H9 (cell line): ENCODE results near the gene PTTG1IP. TPM values are rescaled to one million over a fixed set of nuclear protein-coding genes. Genes with fewer than 3 reads are reported as not detected.

Experiments used
- DNase-seq: peaks from one replicate; pipeline ENCODE4 v3.0.0-alpha.2; 2017
- H2AFZ ChIP-seq: one replicate; pipeline ENCODE4 v1.6.1; 2013; ENCODE audit warnings: mild to moderate bottlenecking, low read length, control low read depth, moderate library complexity
- H2AK5ac ChIP-seq: 2 replicates; pipeline ENCODE4 v1.6.1; 2013; ENCODE audit warnings: low read length, control low read depth, mixed read lengths; ENCODE audit not compliant: insufficient read length
- H2BK120ac ChIP-seq: one replicate; pipeline ENCODE4 v1.6.1; 2013; ENCODE audit warnings: low read depth, mild to moderate bottlenecking, low read length, control low read depth, inconsistent platforms; ENCODE audit not compliant: poor library complexity, severe bottlenecking
- H2BK12ac ChIP-seq: 2 replicates; pipeline ENCODE4 v1.6.1; 2013; ENCODE audit warnings: low read length, control low read depth, mixed read lengths, low read depth; ENCODE audit not compliant: insufficient read length
- H2BK15ac ChIP-seq: 2 replicates; pipeline ENCODE4 v1.6.1; 2013; ENCODE audit warnings: low read depth, low read length, control low read depth
- H2BK20ac ChIP-seq: one replicate; pipeline ENCODE4 v1.6.1; 2013; ENCODE audit warnings: low read depth, mild to moderate bottlenecking, low read length, control low read depth, inconsistent platforms; ENCODE audit not compliant: poor library complexity, severe bottlenecking
- H2BK5ac ChIP-seq: 2 replicates; pipeline ENCODE4 v1.6.1; 2013; ENCODE audit warnings: low read length, control low read depth, mixed read lengths; ENCODE audit not compliant: insufficient read length
- H3K14ac ChIP-seq: 2 replicates; pipeline ENCODE4 v1.6.1; 2013; ENCODE audit warnings: low read length, control low read depth; ENCODE audit not compliant: insufficient read depth
- H3K18ac ChIP-seq: 2 replicates; pipeline ENCODE4 v1.6.1; 2013; ENCODE audit warnings: low read depth, mild to moderate bottlenecking, mixed read lengths, low read length, control low read depth; ENCODE audit not compliant: insufficient read length
- H3K23ac ChIP-seq: 2 replicates; pipeline ENCODE4 v1.6.1; 2013; ENCODE audit warnings: low read length, control low read depth, mixed read lengths, low read depth; ENCODE audit not compliant: insufficient read length
- H3K23me2 ChIP-seq: 2 replicates; pipeline ENCODE4 v1.6.1; 2013; ENCODE audit warnings: low read depth, mild to moderate bottlenecking, mixed read lengths, low read length, control low read depth; ENCODE audit not compliant: insufficient read length, poor library complexity, severe bottlenecking
- H3K27ac ChIP-seq: 2 replicates; pipeline ENCODE4 v1.5.1; 2013; ENCODE audit warnings: low read length, control low read depth, mixed read lengths, low read depth; ENCODE audit not compliant: insufficient read length
- H3K27me3 ChIP-seq: 2 replicates; pipeline ENCODE4 v1.6.1; 2013; ENCODE audit warnings: low read length, control low read depth, inconsistent platforms; ENCODE audit not compliant: insufficient read depth
- H3K4ac ChIP-seq: 2 replicates; pipeline ENCODE4 v1.6.1; 2013; ENCODE audit warnings: low read depth, mild to moderate bottlenecking, control low read depth, inconsistent platforms, low read length, moderate library complexity
- H3K4me1 ChIP-seq: 2 replicates; pipeline ENCODE4 v1.6.1; 2013; ENCODE audit warnings: low read length, control low read depth, inconsistent platforms; ENCODE audit not compliant: insufficient read depth
- H3K4me2 ChIP-seq: 2 replicates; pipeline ENCODE4 v1.6.1; 2013; ENCODE audit warnings: low read length, control low read depth, mixed read lengths; ENCODE audit not compliant: insufficient read length, insufficient read depth
- H3K56ac ChIP-seq: 2 replicates; pipeline ENCODE4 v1.6.1; 2013; ENCODE audit warnings: low read depth, mild to moderate bottlenecking, mixed read lengths, low read length, control low read depth; ENCODE audit not compliant: insufficient read length
- H3K79me1 ChIP-seq: 2 replicates; pipeline ENCODE4 v1.6.1; 2013; ENCODE audit warnings: low read depth, mild to moderate bottlenecking, moderate library complexity, low read length, control low read depth, inconsistent platforms; ENCODE audit not compliant: insufficient read depth, poor library complexity, severe bottlenecking
- H3K79me2 ChIP-seq: 2 replicates; pipeline ENCODE4 v1.6.1; 2013; ENCODE audit warnings: low read length, control low read depth, inconsistent platforms; ENCODE audit not compliant: insufficient read depth
- H3K9ac ChIP-seq: 2 replicates; pipeline ENCODE4 v1.6.1; 2013; ENCODE audit warnings: low read length, control low read depth, mixed read lengths; ENCODE audit not compliant: insufficient read length; ENCODE audit errors: extremely low read depth
- H3K9me3 ChIP-seq: one replicate; pipeline ENCODE4 v1.6.1; 2013; ENCODE audit warnings: low read depth, low read length, inconsistent platforms; ENCODE audit not compliant: control insufficient read depth
- H3T11ph ChIP-seq: one replicate; pipeline ENCODE4 v1.6.1; 2013; ENCODE audit warnings: mild to moderate bottlenecking, low read length, control low read depth, inconsistent platforms
- H4K20me1 ChIP-seq: one replicate; pipeline ENCODE4 v1.6.1; 2013; ENCODE audit not compliant: control insufficient read depth, insufficient read length, insufficient read depth
- H4K5ac ChIP-seq: 2 replicates; pipeline ENCODE4 v1.6.1; 2013; ENCODE audit warnings: low read depth, mild to moderate bottlenecking, mixed read lengths, low read length, control low read depth; ENCODE audit not compliant: insufficient read length
- H4K8ac ChIP-seq: replicated peaks from 2 replicates; pipeline ENCODE4 v1.6.1; 2013; ENCODE audit warnings: low read length, control low read depth, mixed read lengths, low read depth; ENCODE audit not compliant: insufficient read length
- H4K91ac ChIP-seq: 2 replicates; pipeline ENCODE4 v1.6.1; 2013; ENCODE audit warnings: low read depth, mild to moderate bottlenecking, moderate library complexity, mixed read lengths, low read length, control low read depth; ENCODE audit not compliant: insufficient read length
- H3K27ac Mint-ChIP-seq, 3 experiments: 2 replicates in 2 of 3; 3 replicates in 1 of 3; pipeline ENCODE4 v1.8.0; 2020 to 2021; ENCODE audit warnings: mixed read lengths in 3 of 3, mild to moderate bottlenecking in 1 of 3, moderate library complexity in 1 of 3
- H3K27me3 Mint-ChIP-seq: 2 replicates; pipeline ENCODE4 v1.8.0; 2021; ENCODE audit warnings: low read depth, mild to moderate bottlenecking, moderate library complexity, mixed read lengths
- H3K36me3 Mint-ChIP-seq, 3 experiments: 2 replicates in 2 of 3; 3 replicates in 1 of 3; pipeline ENCODE4 v1.8.0; 2020 to 2021; ENCODE audit warnings: low read depth in 3 of 3, mixed read lengths in 3 of 3; ENCODE audit not compliant: insufficient read depth in 1 of 3
- H3K4me1 Mint-ChIP-seq, 2 experiments: 2 replicates each; pipeline ENCODE4 v1.8.0; 2020; ENCODE audit warnings: mixed read lengths in 2 of 2
- H3K4me3 Mint-ChIP-seq, 2 experiments: 2 replicates in 1 of 2; 3 replicates in 1 of 2; pipeline ENCODE4 v1.8.0; 2020 to 2021; ENCODE audit warnings: mild to moderate bottlenecking in 2 of 2, mixed read lengths in 2 of 2, moderate library complexity in 1 of 2
- H3K9me3 Mint-ChIP-seq, 2 experiments: 2 replicates in 1 of 2; 3 replicates in 1 of 2; pipeline ENCODE4 v1.8.0; 2020; ENCODE audit warnings: mild to moderate bottlenecking in 2 of 2, mixed read lengths in 2 of 2, moderate library complexity in 1 of 2
- CTCF ChIP-seq: fragments of 200-600 bp; sonication (generic); conservative IDR thresholded peaks from 3 replicates; pipeline ENCODE4 v1.8.0; 2021; ENCODE audit warnings: antibody characterized with exemption, mild to moderate bottlenecking
- WGBS: extraction: QIAGEN DNeasy Blood & Tissue Kit; methylation state at CpG from one replicate; pipeline ENCODE4 v1.1.7; 2013; ENCODE audit warnings: missing lambda C conversion rate, low lambda C conversion rate, mixed read lengths; ENCODE audit not compliant: insufficient read length; ENCODE audit errors: extremely low coverage; 5-methylcytosine and 5-hydroxymethylcytosine counted together
- total RNA-seq: library from RNA; stranded (reverse); gene quantifications from 2 replicates; pipeline ENCODE4 v1.2.1, GENCODE V29; 2021

Gene PTTG1IP
- total RNA-seq, 1 experiment from 2014 or later, result 107 TPM

DNA sequence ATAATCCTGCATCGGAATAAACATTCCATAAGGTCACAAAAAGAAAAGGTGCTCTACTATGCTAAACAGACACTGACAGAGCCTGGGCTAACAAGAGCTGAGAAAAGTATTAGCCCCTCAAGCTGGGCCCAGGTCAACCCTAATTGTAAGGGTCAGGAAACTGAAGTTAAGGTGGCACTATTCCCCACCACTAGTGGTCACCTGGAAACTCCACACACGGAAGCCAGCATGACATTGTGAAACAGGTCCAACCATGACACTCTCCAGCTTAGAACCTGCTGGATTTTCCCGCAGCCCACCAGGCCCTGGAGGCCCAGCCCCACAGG lies 1.2 kb downstream of the PTTG1IP start:
- Histone ChIP-seq H3K27me3 (no peaks in the 10 kb centered on the region; the same call in 1 of the 2 replicates), H2BK15ac (no peak overlapping the region), H2BK5ac (no peak overlapping the region), H2AFZ (no peak overlapping the region), H3K79me1 (peaks cover 27% of the 10 kb centered on the region), H4K8ac (no peak overlapping the region), H4K91ac (no peak overlapping the region), H2AK5ac (no peak overlapping the region), H3K18ac (no peak overlapping the region), H3K79me2 (peaks cover 44% of the 10 kb centered on the region), H3K23ac (peak overlapping the region; percentile 28), H3K56ac (no peak overlapping the region), H3K4me1 (peaks cover 6% of the 10 kb centered on the region), H3K9ac (peak overlapping the region; percentile 80), H3K27ac (no peak overlapping the region), H2BK120ac (no peak overlapping the region), H3K14ac (no peak overlapping the region), H4K20me1 (no peaks in the 10 kb centered on the region), H3K4me2 (peak overlapping the region; percentile 80), H3K4ac (no peak overlapping the region), H2BK20ac (no peak overlapping the region), H3T11ph (no peak overlapping the region), H2BK12ac (no peak overlapping the region), H3K9me3 (no peaks in the 10 kb centered on the region), H4K5ac (no peak overlapping the region), H3K23me2 (peaks cover 24% of the 10 kb centered on the region)
- H3K9me3 Mint-ChIP-seq, result no peaks in the 10 kb centered on the region
- no CpG with 5 or more reads among the region's 3 CpGs for WGBS
- peak overlapping the region; percentile 89 to 91 for H3K4me3 Mint-ChIP-seq
- TF ChIP-seq CTCF, result no peak
- peaks cover 40 to 41% of the 10 kb centered on the region in 2 experiments for H3K4me1 Mint-ChIP-seq
- H3K27me3 Mint-ChIP-seq, result peaks cover 31% of the 10 kb centered on the region
- peaks cover 0 to 7% (median 2%) of the 10 kb centered on the region in 3 experiments; a peak in 4 of 7 replicates for H3K36me3 Mint-ChIP-seq
- DNase-seq, result no peak
- H3K27ac Mint-ChIP-seq, result no peak overlapping the region; a peak in 1 of 7 replicates
